ENCODE results near the gene CKAP2L. TPM values are rescaled to one million over a fixed set of nuclear protein-coding genes. Genes with fewer than 3 reads are reported as not detected.
A peak's percentile ranks its signal among the peaks of the same experiment; 100 is the strongest.

The CKAP2L gene
- total RNA-seq, 6 experiments from 2014 or later = 0.20 to 1.4 (median 0.66) TPM

DNA sequence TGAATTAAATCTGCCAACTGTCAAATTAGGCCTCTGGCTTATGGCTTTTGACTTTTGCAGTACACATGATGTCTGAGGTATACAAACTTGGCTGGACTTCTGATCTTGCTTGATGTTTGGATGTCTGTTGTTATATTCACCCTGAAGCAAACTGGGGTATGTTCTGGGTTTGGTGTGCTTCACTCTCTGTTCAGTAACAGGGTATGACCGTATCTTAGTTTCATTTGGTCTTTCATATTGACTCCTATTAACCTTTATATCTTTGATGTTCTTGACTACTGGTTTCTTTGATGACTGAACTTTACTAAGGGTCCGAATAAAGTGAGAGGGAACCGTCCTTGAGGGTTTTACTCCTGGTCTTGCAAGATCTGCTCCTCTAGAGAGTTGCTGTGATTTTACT, 8.2 kb downstream of the CKAP2L start:
- Histone ChIP-seq H3K4me1 (peaks cover 0 to 46% (median 18%) of the 10 kb centered on the region in 4 donors), H3K27ac (peak overlapping the region in 2 of 3 donors; percentile 13 to 27), H3K9me3 (no peaks in the 10 kb centered on the region), H3K36me3 (no peaks in the 10 kb centered on the region), H3K27me3 (no peaks in the 10 kb centered on the region), H3K4me3 (no peak overlapping the region)
- no peak for DNase-seq
- 87% methylated on average over 3 of the region's 3 CpGs for WGBS (ENCODE audit: insufficient coverage, low coverage, low lambda C conversion rate, missing lambda C conversion rate)
- no peak for ATAC-seq
- intact Hi-C loops (cut with DNase I) = no loop called here
- no peak for TF ChIP-seq CTCF (IDR thresholded peaks at IDR 0.05)
- no peak for TF ChIP-seq POLR2A (IDR thresholded peaks at IDR 0.05)

DNA sequence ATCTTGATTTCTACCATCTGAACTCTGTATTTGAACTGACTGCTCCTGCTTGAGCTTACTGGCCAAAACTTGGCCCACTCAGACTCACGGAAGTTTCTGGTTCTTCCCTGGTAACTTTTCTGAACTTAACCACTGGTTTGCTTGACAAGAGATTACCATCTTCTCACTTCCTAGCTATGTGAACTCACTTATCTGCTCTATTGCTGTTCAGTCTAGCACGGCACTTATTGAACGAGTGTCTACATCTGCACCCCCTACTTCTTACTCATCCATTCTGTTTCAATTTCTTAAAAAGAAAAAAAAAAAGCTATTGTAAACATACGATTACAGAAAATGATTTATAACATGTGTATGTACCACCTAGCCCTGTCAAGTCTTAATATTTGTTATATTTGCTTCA, 9.0 kb downstream of the CKAP2L start:
- WGBS (ENCODE audit: insufficient coverage, low coverage, low lambda C conversion rate, missing lambda C conversion rate) = 93% methylated on average over 3 of the region's 4 CpGs
- Histone ChIP-seq H3K9me3 (no peaks in the 10 kb centered on the region), H3K36me3 (no peaks in the 10 kb centered on the region), H3K4me1 (peaks cover 0 to 53% (median 20%) of the 10 kb centered on the region in 4 donors), H3K27ac (peak overlapping the region in 2 of 3 donors; percentile 27 to 33), H3K4me3 (no peak overlapping the region), H3K27me3 (no peaks in the 10 kb centered on the region)
- DNase-seq = no peak
- no peak for ATAC-seq
- TF ChIP-seq CTCF (IDR thresholded peaks at IDR 0.05) = no peak
- TF ChIP-seq POLR2A (IDR thresholded peaks at IDR 0.05) = no peak
- intact Hi-C loops (cut with DNase I) = no loop called here

GRCh38 chr2:112754564-112754963, 9.8 kb downstream of the CKAP2L start:
- H3K9me3 ChIP-seq = no peaks in the 10 kb centered on the region
- no peak for DNase-seq
- ATAC-seq = no peak
- H3K4me3 ChIP-seq = no peak overlapping the region
- TF ChIP-seq CTCF (IDR thresholded peaks at IDR 0.05) (no peak), POLR2A (IDR thresholded peaks at IDR 0.05) (no peak)
- no peaks in the 10 kb centered on the region for H3K36me3 ChIP-seq
- intact Hi-C loops (cut with DNase I) = no loop called here
- H3K27ac ChIP-seq = peak overlapping the region in 2 of 3 donors; percentile 13 to 33
- no peaks in the 10 kb centered on the region for H3K27me3 ChIP-seq
- 100% methylated on average over 1 of the region's 1 CpG for WGBS (ENCODE audit: insufficient coverage, low coverage, low lambda C conversion rate, missing lambda C conversion rate)
- peaks cover 0 to 55% (median 20%) of the 10 kb centered on the region in 4 donors for H3K4me1 ChIP-seq

GRCh38 chr2:112752667-112753066, 11.7 kb downstream of the CKAP2L start:
- intact Hi-C loops (cut with DNase I) = no loop called here
- no peak overlapping the region for H3K4me3 ChIP-seq
- H3K36me3 ChIP-seq = no peaks in the 10 kb centered on the region
- no peaks in the 10 kb centered on the region for H3K9me3 ChIP-seq
- H3K27ac ChIP-seq = peak overlapping the region in 2 of 3 donors; percentile 71 to 74
- H3K4me1 ChIP-seq = peaks cover 0 to 51% (median 20%) of the 10 kb centered on the region in 4 donors
- TF ChIP-seq CTCF (IDR thresholded peaks at IDR 0.05) (no peak), POLR2A (IDR thresholded peaks at IDR 0.05) (no peak)
- ATAC-seq = no peak
- no peaks in the 10 kb centered on the region for H3K27me3 ChIP-seq
- 96% methylated on average over 4 of the region's 4 CpGs for WGBS (ENCODE audit: insufficient coverage, low coverage, low lambda C conversion rate, missing lambda C conversion rate)
- DNase-seq = no peak
